GM23248 (cell line): ENCODE measurements around the gene EFHC2. TPM values are rescaled to one million over a fixed set of nuclear protein-coding genes. Genes with fewer than 3 reads are reported as not detected.

Experiments
- DNase-seq: peaks from one replicate; pipeline ENCODE4 v3.0.0-alpha.2; 2015
- H2AFZ ChIP-seq: fragments of 200-600 bp; sonication (generic); 2 replicates; pipeline ENCODE4 v1.6.1; 2016; ENCODE audit warnings: antibody characterized with exemption
- H3F3A ChIP-seq: fragments of 200-600 bp; sonication (generic); 2 replicates; pipeline ENCODE4 v1.6.1; 2016; ENCODE audit warnings: mild to moderate bottlenecking, antibody characterized with exemption, mixed run types; ENCODE audit not compliant: insufficient read depth
- H3K27ac ChIP-seq: fragments of 200-600 bp; sonication (generic); 2 replicates; pipeline ENCODE4 v1.5.1; 2016; ENCODE audit warnings: mild to moderate bottlenecking
- H3K27me3 ChIP-seq: fragments of 200-600 bp; sonication (generic); replicated peaks from 2 replicates; pipeline ENCODE4 v1.6.1; 2016; ENCODE audit warnings: mild to moderate bottlenecking; ENCODE audit not compliant: insufficient read depth
- H3K36me3 ChIP-seq: fragments of 200-600 bp; sonication (generic); 2 replicates; pipeline ENCODE4 v1.6.1; 2016; ENCODE audit warnings: low read depth, mild to moderate bottlenecking
- H3K4me1 ChIP-seq: fragments of 200-600 bp; sonication (generic); 2 replicates; pipeline ENCODE4 v1.6.1; 2016; ENCODE audit warnings: mild to moderate bottlenecking; ENCODE audit not compliant: insufficient read depth
- H3K4me2 ChIP-seq: fragments of 200-600 bp; sonication (generic); one replicate; pipeline ENCODE4 v1.6.1; 2016; ENCODE audit warnings: mild to moderate bottlenecking; ENCODE audit not compliant: unreplicated experiment
- H3K4me3 ChIP-seq: fragments of 200-600 bp; sonication (generic); 2 replicates; pipeline ENCODE4 v1.5.1; 2016; ENCODE audit warnings: mild to moderate bottlenecking
- H3K79me2 ChIP-seq: fragments of 200-600 bp; sonication (generic); 2 replicates; pipeline ENCODE4 v1.6.1; 2016; ENCODE audit warnings: mild to moderate bottlenecking; ENCODE audit not compliant: insufficient read depth
- H3K9ac ChIP-seq: fragments of 200-600 bp; sonication (generic); 2 replicates; pipeline ENCODE4 v1.6.1; 2016; ENCODE audit warnings: mild to moderate bottlenecking
- H3K9me2 ChIP-seq: fragments of 200-600 bp; sonication (generic); 2 replicates; pipeline ENCODE4 v1.6.1; 2016; ENCODE audit warnings: mixed run types, mild to moderate bottlenecking, moderate library complexity; ENCODE audit not compliant: insufficient read depth
- H3K9me3 ChIP-seq: fragments of 200-600 bp; sonication (generic); one replicate; pipeline ENCODE4 v1.6.1; 2017; ENCODE audit warnings: low read depth
- H4K20me1 ChIP-seq: fragments of 200-600 bp; sonication (generic); 2 replicates; pipeline ENCODE4 v1.6.0; 2016; ENCODE audit not compliant: insufficient read depth
- EZH2 ChIP-seq: fragments of 200-600 bp; sonication (generic); IDR thresholded peaks from 2 replicates; pipeline ENCODE4 v1.6.1; 2018; ENCODE audit warnings: antibody characterized with exemption, mild to moderate bottlenecking; ENCODE audit not compliant: insufficient read depth, poor library complexity, severe bottlenecking
- EZH2phosphoT487 ChIP-seq: fragments of 200-600 bp; sonication (generic); IDR thresholded peaks from 2 replicates; pipeline ENCODE4 v1.6.1; 2018; ENCODE audit warnings: antibody characterized with exemption, moderate library complexity, mild to moderate bottlenecking, low read depth; ENCODE audit not compliant: insufficient read depth
- WGBS, 2 experiments: methylation state at CpG; one replicate each; pipeline ENCODE4 v1.1.6; 2015 to 2017; ENCODE audit warnings: low lambda C conversion rate in 2 of 2, low coverage in 1 of 2; ENCODE audit errors: missing lambda C conversion rate in 2 of 2; 5-methylcytosine and 5-hydroxymethylcytosine counted together
- in situ Hi-C: fragments of 300-500 bp; cut with MboI; formaldehyde crosslinking; loops from 2 replicates; pipeline ENCODE4 v1.15.0; 2020
- polyA plus RNA-seq: library from polyadenylated mRNA; unstranded; fragments of >200 nt; fragmentation: Nextera tagmentation; extraction: Ambion mirVana; gene quantifications from 2 replicates; pipeline ENCODE4 v1.2.1, GENCODE V29; 2016
- total RNA-seq: library from RNA; depleted of rRNA; stranded (reverse); fragments of >200 nt; shearing (Covaris generic); gene quantifications from 2 replicates; pipeline ENCODE4 v1.2.3, GENCODE V29; 2014

Gene EFHC2
- total and polyA plus RNA-seq, 2 experiments from 2014 or later: 0.38 TPM; not detected in 1

DNA sequence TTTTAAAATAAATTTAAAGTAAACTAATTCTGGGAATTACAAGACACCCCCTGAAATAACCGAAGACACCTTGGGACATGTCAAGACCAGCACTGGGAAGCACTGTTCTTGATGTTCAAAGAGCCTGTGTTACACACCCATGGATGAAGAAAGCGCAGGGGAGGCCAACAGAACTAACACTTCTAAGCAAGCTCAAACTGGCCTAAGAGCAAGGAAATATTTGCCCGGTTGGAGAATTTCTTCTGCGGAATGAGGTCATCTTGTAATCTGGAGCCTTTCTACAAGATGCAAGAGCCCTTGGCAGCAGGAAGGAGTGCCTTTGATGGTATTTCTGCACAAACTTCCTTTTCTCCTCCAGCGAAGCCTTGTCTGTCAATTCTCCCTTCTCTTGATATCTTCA, 9.3 kb upstream of the EFHC2 start:
- in situ Hi-C loops: no loop called here
- H3K36me3 ChIP-seq: no peaks in the 10 kb centered on the region
- H3K4me2 ChIP-seq: no peak overlapping the region
- DNase-seq: peak; percentile 43
- H3K79me2 ChIP-seq: no peaks in the 10 kb centered on the region
- H3K4me3 ChIP-seq: no peak overlapping the region
- no peak overlapping the region for H3K27ac ChIP-seq
- H2AFZ ChIP-seq: no peak overlapping the region
- no peaks in the 10 kb centered on the region for H4K20me1 ChIP-seq
- no peaks in the 10 kb centered on the region for H3F3A ChIP-seq
- no peak overlapping the region for H3K9ac ChIP-seq
- no peaks in the 10 kb centered on the region for H3K4me1 ChIP-seq
- H3K9me2 ChIP-seq: no peaks in the 10 kb centered on the region
- 12 to 19% methylated on average over 5 of the region's 5 CpGs for WGBS, 2 experiments
- TF ChIP-seq EZH2 (no peak), EZH2phosphoT487 (no peak)
- no peaks in the 10 kb centered on the region for H3K27me3 ChIP-seq
- H3K9me3 ChIP-seq: no peaks in the 10 kb centered on the region

DNA sequence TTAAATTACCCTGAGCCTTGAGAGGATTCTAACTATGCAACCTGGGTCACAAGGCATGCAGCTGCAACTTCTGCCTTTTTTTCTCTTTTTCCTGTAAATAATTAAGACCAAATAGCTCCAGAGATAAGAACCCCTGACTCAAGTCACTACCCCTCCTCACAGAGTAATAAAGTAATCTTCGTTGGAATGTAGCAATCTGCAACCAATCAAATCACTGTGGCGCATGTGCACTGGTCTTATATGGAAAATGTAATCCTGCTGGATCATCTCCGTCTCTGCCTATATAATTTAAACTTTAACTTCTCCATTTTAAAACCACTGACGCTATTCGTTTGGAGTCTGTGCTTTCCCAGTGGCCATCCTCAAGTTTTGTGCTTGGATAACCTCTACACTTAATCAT, 6.1 kb upstream of the EFHC2 start:
- no peaks in the 10 kb centered on the region for H3K9me2 ChIP-seq
- no peaks in the 10 kb centered on the region for H4K20me1 ChIP-seq
- no peak overlapping the region for H3K4me3 ChIP-seq
- no peaks in the 10 kb centered on the region for H3K36me3 ChIP-seq
- H3K27ac ChIP-seq: no peak overlapping the region
- H2AFZ ChIP-seq: no peak overlapping the region
- no peaks in the 10 kb centered on the region for H3F3A ChIP-seq
- no peak overlapping the region for H3K4me2 ChIP-seq
- H3K9ac ChIP-seq: no peak overlapping the region
- H3K4me1 ChIP-seq: no peaks in the 10 kb centered on the region
- H3K27me3 ChIP-seq: no peaks in the 10 kb centered on the region
- 71 to 73% methylated on average over 5 of the region's 5 CpGs for WGBS, 2 experiments
- no peaks in the 10 kb centered on the region for H3K9me3 ChIP-seq
- TF ChIP-seq EZH2phosphoT487: no peak
- no peak for TF ChIP-seq EZH2
- H3K79me2 ChIP-seq: no peaks in the 10 kb centered on the region
- in situ Hi-C loops: no loop called here
- DNase-seq: no peak

DNA sequence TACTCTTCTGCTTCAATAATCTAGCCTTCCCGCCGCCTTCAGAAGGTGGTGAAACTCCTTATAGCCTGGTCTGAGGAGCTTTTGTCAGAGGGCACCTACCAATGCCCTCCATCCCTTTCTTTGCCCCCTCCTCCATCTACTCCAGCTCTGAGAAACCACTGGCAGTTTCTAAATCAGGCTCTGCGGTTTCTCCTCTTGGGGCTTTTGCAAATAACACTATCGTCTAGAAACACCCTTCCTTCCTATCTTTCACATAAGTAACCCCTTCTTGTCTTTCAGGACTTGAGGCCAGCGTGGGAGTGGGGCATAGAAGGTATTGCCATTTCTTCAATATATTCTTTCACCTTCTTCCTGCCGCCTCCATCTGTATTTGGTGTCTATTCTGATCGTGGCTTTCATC, 1.2 kb upstream of the EFHC2 start:
- H3K4me3 ChIP-seq: no peak overlapping the region
- in situ Hi-C loops: no loop called here

DNA sequence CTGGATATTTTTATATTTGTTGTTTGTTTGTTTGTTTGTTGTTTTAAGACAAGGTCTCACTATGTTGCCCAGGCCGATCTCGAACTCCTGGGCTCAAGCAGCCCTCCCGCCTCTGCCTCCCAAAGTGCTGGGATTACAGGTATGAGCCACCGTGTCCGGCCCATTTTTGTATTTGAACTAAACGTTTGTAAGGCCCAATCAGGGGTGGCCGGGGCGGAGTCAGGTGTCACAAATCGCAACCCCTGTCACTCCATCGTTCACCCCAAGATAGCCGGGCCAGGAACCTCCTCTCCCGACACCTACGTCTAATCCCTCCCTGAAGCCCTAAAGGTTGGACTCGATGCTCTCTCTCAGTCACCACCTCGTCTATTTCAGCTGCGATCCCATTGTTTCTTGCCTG, 722 bp upstream of the EFHC2 start:
- TF ChIP-seq EZH2 (no peak), EZH2phosphoT487 (no peak)
- Histone ChIP-seq H2AFZ (peak overlapping the region; percentile 94), H3F3A (no peaks in the 10 kb centered on the region), H3K4me3 (peak overlapping the region; percentile 76), H3K4me1 (peaks cover 3% of the 10 kb centered on the region; the same call in 1 of the 2 replicates), H3K27me3 (no peaks in the 10 kb centered on the region), H3K4me2 (peak overlapping the region; percentile 76), H4K20me1 (no peaks in the 10 kb centered on the region), H3K9me2 (no peaks in the 10 kb centered on the region), H3K36me3 (no peaks in the 10 kb centered on the region), H3K27ac (no peak overlapping the region), H3K9me3 (no peaks in the 10 kb centered on the region), H3K9ac (peak overlapping the region; percentile 92), H3K79me2 (no peaks in the 10 kb centered on the region)
- in situ Hi-C loops: no loop called here
- 65 to 66% methylated on average over 16 of the region's 16 CpGs for WGBS, 2 experiments
- DNase-seq: no peak

More for the DNA sequence above, 1.2 kb upstream of the EFHC2 start:
- peak overlapping the region; percentile 94 for H2AFZ ChIP-seq
- 57% methylated on average over 7 of the region's 7 CpGs for WGBS, 2 experiments
- H3K27ac ChIP-seq: no peak overlapping the region
- H3K9ac ChIP-seq: no peak overlapping the region
- H3K4me2 ChIP-seq: no peak overlapping the region
- TF ChIP-seq EZH2: no peak
- TF ChIP-seq EZH2phosphoT487: no peak
- H3F3A ChIP-seq: no peaks in the 10 kb centered on the region
- H3K36me3 ChIP-seq: no peaks in the 10 kb centered on the region
- no peaks in the 10 kb centered on the region for H3K9me2 ChIP-seq
- no peaks in the 10 kb centered on the region for H3K79me2 ChIP-seq
- H4K20me1 ChIP-seq: no peaks in the 10 kb centered on the region
- peaks cover 3% of the 10 kb centered on the region; the same call in 1 of the 2 replicates for H3K4me1 ChIP-seq
- no peak for DNase-seq
- H3K27me3 ChIP-seq: no peaks in the 10 kb centered on the region
- no peaks in the 10 kb centered on the region for H3K9me3 ChIP-seq

- peaks cover 3% of the 10 kb centered on the region; the same call in 1 of the 2 replicates for H3K4me1 ChIP-seq
- H4K20me1 ChIP-seq: no peaks in the 10 kb centered on the region
- H3K27me3 ChIP-seq: no peaks in the 10 kb centered on the region
- no peaks in the 10 kb centered on the region for H3F3A ChIP-seq
- no peaks in the 10 kb centered on the region for H3K79me2 ChIP-seq
- peak overlapping the region; percentile 94 for H2AFZ ChIP-seq
- WGBS, 2 experiments: 98 to 100% methylated on average over 2 to 3 of the region's 3 CpGs
- peak overlapping the region; percentile 92 for H3K9ac ChIP-seq
- peak overlapping the region; percentile 76 for H3K4me2 ChIP-seq
- peak overlapping the region; percentile 76 for H3K4me3 ChIP-seq
- TF ChIP-seq EZH2phosphoT487 (no peak), EZH2 (no peak)
- no peaks in the 10 kb centered on the region for H3K9me3 ChIP-seq
- no peaks in the 10 kb centered on the region for H3K36me3 ChIP-seq
- no peak overlapping the region for H3K27ac ChIP-seq
- no peaks in the 10 kb centered on the region for H3K9me2 ChIP-seq
- in situ Hi-C loops: no loop called here
- DNase-seq: no peak
Measured at GRCh38 chrX:44342866-44343265, 606 bp downstream of the EFHC2 start.
